Measurements from ENCODE around the gene GGA3. TPM values are rescaled to one million over a fixed set of nuclear protein-coding genes. Genes with fewer than 3 reads are reported as not detected.
A peak's percentile ranks its signal among the peaks of the same experiment; 100 is the strongest.

Gene GGA3
- total and polyA plus RNA-seq, 10 of the 15 experiments (the other 5 are each of a cell fraction or from before 2014, with no cell fraction given), result 7.0 to 57.5 (median 34.0) TPM

DNA sequence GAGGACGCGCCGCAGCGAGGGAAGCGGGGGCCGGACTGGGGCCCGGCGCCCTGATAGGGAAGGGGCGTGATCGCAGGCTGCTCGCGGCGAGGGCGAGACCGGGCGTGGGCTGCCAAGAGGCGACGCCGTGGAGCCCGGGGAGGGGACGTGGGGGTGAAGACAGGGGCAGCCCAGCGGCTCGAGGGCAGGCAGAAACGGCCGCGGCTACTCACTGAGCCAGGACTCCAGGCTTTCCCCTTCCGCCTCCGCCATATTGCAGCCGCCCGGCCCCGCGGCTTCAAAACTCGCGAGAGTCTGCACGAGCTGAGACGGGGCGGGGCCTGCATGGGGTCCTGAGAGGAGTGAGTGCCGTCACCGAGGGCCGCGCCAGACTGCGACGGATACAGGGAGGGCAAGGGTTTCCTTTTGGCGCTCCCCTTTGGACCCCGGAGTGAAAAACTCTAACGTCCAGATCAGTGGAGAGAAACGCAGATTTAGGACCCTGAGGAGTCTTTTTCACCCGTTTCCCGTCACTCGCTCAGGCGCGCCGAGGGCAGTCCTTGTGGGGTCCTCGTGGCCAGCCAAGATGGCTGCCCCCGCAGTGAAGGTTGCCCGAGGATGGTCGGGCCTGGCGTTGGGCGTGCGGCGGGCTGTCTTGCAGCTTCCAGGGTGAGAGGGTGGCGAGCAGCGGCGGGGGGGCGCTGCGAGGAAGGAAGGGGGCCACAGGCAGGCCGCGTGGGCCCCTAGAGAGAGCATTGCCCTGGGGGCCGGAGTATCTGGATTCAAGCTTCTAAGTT lies at the start of gene GGA3, which contains the start of gene MRPS7 (continued):
- TF ChIP-seq, protein P1, sequence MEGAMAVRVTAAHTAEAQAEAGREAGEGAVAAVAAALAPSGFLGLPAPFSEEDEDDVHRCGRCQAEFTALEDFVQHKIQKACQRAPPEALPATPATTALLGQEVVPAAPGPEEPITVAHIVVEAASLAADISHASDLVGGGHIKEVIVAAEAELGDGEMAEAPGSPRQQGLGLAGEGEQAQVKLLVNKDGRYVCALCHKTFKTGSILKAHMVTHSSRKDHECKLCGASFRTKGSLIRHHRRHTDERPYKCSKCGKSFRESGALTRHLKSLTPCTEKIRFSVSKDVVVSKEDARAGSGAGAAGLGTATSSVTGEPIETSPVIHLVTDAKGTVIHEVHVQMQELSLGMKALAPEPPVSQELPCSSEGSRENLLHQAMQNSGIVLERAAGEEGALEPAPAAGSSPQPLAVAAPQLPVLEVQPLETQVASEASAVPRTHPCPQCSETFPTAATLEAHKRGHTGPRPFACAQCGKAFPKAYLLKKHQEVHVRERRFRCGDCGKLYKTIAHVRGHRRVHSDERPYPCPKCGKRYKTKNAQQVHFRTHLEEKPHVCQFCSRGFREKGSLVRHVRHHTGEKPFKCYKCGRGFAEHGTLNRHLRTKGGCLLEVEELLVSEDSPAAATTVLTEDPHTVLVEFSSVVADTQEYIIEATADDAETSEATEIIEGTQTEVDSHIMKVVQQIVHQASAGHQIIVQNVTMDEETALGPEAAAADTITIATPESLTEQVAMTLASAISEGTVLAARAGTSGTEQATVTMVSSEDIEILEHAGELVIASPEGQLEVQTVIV (IDR thresholded peaks at IDR 0.05; ENCODE audit: borderline replicate concordance, partially characterized antibody), result peak; percentile 9
- no peak for TF ChIP-seq ZNF622 (IDR thresholded peaks at IDR 0.05)
- TF ChIP-seq, protein P2, sequence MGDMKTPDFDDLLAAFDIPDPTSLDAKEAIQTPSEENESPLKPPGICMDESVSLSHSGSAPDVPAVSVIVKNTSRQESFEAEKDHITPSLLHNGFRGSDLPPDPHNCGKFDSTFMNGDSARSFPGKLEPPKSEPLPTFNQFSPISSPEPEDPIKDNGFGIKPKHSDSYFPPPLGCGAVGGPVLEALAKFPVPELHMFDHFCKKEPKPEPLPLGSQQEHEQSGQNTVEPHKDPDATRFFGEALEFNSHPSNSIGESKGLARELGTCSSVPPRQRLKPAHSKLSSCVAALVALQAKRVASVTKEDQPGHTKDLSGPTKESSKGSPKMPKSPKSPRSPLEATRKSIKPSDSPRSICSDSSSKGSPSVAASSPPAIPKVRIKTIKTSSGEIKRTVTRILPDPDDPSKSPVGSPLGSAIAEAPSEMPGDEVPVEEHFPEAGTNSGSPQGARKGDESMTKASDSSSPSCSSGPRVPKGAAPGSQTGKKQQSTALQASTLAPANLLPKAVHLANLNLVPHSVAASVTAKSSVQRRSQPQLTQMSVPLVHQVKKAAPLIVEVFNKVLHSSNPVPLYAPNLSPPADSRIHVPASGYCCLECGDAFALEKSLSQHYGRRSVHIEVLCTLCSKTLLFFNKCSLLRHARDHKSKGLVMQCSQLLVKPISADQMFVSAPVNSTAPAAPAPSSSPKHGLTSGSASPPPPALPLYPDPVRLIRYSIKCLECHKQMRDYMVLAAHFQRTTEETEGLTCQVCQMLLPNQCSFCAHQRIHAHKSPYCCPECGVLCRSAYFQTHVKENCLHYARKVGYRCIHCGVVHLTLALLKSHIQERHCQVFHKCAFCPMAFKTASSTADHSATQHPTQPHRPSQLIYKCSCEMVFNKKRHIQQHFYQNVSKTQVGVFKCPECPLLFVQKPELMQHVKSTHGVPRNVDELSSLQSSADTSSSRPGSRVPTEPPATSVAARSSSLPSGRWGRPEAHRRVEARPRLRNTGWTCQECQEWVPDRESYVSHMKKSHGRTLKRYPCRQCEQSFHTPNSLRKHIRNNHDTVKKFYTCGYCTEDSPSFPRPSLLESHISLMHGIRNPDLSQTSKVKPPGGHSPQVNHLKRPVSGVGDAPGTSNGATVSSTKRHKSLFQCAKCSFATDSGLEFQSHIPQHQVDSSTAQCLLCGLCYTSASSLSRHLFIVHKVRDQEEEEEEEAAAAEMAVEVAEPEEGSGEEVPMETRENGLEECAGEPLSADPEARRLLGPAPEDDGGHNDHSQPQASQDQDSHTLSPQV (IDR thresholded peaks at IDR 0.05), result peak; percentile 94
- peak; percentile 94 for TF ChIP-seq YY1 (IDR thresholded peaks at IDR 0.05; ENCODE audit: low read depth, low read length)
- TF ChIP-seq RUNX3 (IDR thresholded peaks at IDR 0.05; ENCODE audit: low read length), result peak; percentile 49; the same call in 1 of the 2 replicates
- peak; percentile 95; the same call in 1 of the 2 replicates for TF ChIP-seq RB1 (IDR thresholded peaks at IDR 0.05; ENCODE audit: borderline replicate concordance)
- TF ChIP-seq ZNF384 (IDR thresholded peaks at IDR 0.05; ENCODE audit: borderline replicate concordance, low read depth, low read length), result no peak
- TF ChIP-seq, protein P3, sequence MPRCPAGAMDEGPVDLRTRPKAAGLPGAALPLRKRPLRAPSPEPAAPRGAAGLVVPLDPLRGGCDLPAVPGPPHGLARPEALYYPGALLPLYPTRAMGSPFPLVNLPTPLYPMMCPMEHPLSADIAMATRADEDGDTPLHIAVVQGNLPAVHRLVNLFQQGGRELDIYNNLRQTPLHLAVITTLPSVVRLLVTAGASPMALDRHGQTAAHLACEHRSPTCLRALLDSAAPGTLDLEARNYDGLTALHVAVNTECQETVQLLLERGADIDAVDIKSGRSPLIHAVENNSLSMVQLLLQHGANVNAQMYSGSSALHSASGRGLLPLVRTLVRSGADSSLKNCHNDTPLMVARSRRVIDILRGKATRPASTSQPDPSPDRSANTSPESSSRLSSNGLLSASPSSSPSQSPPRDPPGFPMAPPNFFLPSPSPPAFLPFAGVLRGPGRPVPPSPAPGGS (IDR thresholded peaks at IDR 0.05; ENCODE audit: borderline replicate concordance, insufficient read depth, low read depth, low read length, poor library complexity, severe bottlenecking), result peak; percentile 19
- TF ChIP-seq MTA2 (IDR thresholded peaks at IDR 0.05; ENCODE audit: low read depth), result peak; percentile 28; the same call in 1 of the 2 replicates
- TF ChIP-seq SMC3 (IDR thresholded peaks at IDR 0.05; ENCODE audit: borderline replicate concordance, low read length), result no peak
- peak; percentile 31 for TF ChIP-seq MEF2B (IDR thresholded peaks at IDR 0.05; ENCODE audit: partially characterized antibody, poor library complexity, severe bottlenecking)
- TF ChIP-seq RCOR1 (conservative IDR thresholded peaks at IDR 0.05; ENCODE audit: low read depth, low read length), result peak; percentile 96; the same call in 1 of the 2 replicates
- TF ChIP-seq NR2C2 (IDR thresholded peaks at IDR 0.05; ENCODE audit: borderline replicate concordance, control insufficient read depth, insufficient read length, low read depth), result no peak
- TF ChIP-seq LARP7 (IDR thresholded peaks at IDR 0.05), result peak; percentile 80
- TF ChIP-seq, protein P4, sequence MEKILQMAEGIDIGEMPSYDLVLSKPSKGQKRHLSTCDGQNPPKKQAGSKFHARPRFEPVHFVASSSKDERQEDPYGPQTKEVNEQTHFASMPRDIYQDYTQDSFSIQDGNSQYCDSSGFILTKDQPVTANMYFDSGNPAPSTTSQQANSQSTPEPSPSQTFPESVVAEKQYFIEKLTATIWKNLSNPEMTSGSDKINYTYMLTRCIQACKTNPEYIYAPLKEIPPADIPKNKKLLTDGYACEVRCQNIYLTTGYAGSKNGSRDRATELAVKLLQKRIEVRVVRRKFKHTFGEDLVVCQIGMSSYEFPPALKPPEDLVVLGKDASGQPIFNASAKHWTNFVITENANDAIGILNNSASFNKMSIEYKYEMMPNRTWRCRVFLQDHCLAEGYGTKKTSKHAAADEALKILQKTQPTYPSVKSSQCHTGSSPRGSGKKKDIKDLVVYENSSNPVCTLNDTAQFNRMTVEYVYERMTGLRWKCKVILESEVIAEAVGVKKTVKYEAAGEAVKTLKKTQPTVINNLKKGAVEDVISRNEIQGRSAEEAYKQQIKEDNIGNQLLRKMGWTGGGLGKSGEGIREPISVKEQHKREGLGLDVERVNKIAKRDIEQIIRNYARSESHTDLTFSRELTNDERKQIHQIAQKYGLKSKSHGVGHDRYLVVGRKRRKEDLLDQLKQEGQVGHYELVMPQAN (conservative IDR thresholded peaks at IDR 0.05), result peak; percentile 73
- TF ChIP-seq, protein P5, sequence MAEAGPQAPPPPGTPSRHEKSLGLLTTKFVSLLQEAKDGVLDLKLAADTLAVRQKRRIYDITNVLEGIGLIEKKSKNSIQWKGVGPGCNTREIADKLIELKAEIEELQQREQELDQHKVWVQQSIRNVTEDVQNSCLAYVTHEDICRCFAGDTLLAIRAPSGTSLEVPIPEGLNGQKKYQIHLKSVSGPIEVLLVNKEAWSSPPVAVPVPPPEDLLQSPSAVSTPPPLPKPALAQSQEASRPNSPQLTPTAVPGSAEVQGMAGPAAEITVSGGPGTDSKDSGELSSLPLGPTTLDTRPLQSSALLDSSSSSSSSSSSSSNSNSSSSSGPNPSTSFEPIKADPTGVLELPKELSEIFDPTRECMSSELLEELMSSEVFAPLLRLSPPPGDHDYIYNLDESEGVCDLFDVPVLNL (IDR thresholded peaks at IDR 0.05; ENCODE audit: low read depth, low read length), result no peak
- peak; percentile 92 for TF ChIP-seq ZNF207 (IDR thresholded peaks at IDR 0.05; ENCODE audit: borderline replicate concordance)

Data from GM12878 (cell line).